GM19463 (cell line): ENCODE measurements around the gene SLC7A11.
A peak's percentile ranks its signal among the peaks of the same experiment; 100 is the strongest.
"Not testable (repeated sequence)": the region's sequence is repeated elsewhere in the genome, so short reads cannot be mapped to it uniquely, and the experiment has no call there.

Experiments
- ATAC-seq: cut with Tn5 transposase; IDR thresholded peaks from one replicate; pipeline ENCODE4 v1.9.1; 2021; ENCODE audit warnings: mild to moderate bottlenecking, moderate library complexity; ENCODE audit not compliant: unreplicated experiment

SLC7A11 gene

DNA sequence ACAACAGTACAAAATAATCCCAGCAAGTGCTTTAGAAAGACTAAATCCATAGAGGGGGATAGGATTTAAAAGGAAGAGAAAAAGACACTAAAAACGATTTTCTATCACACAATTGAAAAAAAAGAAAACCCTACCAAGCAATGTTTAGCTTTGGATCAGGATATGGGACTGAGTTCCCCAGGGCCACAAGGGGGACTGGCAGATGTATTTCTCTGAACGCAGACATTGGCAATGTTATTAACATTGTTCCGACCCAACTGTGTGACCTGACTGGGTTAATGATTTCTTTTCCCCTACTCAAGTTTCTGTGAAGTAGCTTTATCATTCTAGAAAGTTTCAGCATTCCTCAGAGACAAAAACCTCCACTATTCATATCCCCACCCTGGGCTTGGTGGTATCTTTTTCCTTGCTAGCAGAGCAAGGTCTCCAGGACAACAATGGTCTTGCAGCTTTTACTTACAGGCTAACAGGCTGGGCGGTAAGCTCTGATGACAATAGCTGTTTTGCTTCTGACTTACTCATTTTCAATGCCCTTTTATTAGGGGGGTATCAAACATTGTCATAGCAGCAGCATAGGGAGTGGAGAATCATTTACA is 25.8 kb downstream of the SLC7A11 start:
- ATAC-seq, result no peak

DNA sequence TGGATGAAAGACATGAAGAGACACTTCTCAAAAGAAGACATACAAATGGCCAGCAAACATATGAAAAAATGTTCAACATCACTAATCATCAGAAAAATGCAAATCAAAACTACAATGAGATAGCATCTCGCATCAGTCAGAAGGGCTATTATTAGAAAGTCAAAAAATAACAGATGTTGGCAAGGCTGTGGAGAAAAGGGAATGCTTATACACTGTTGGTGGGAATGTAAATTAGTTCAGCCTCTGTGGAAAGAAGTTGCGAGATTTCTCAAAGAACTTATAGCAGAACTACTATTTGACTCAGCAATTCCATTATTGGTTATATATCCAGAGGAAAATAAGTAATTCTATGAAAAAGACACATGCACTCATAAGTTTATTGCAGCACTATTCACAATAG is 31.6 kb downstream of the SLC7A11 start:
- not testable (repeated sequence) for ATAC-seq

DNA sequence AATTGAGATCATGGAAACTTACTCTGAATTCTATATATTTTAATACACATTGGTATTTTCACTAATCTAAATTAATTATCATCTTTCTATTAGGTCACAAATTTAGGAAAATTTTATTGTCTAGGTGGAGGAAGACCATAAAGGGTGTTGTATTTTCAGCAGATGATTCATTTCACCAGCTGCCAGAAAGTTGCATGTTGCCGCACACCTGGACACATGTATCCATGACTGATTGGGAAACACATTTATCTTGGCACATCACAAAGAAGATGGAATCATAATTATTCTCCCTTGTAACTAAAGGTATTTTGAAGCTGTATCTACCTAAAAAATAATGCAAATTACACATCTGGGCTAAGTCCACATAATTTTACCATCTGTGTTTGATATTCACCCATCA is 33.1 kb downstream of the SLC7A11 start:
- no peak for ATAC-seq

DNA sequence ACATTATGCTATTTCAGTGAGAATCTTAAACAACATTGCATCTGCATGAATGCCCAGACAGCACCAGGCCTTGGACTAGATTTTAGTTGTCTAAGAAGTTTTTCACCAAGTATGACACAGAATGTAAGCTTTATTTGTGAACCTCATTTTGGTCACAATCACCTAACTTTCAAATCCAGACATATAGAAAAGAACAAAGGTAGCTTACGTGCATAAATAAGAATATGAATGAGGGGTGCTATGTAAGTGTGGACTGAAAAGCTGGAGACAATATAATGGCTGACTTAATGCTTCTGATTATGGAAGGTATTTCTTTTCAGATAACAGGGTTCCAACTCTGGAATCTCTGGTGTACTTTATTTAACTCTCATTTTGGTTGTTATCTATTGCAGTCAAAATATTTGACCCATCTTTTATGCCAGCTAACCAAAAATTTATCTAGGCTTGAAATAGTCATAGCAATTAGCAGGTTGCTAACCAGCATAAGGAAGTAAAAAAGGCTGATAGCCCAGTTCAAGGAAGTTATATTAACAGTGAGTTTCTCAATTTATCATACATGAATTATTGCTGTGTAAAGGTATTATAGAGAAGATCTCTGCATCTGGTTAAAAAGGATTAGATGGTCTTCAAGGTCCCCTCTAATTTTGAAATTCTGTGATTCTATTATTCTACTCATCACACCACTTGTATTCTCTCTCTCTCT is 36.5 kb downstream of the SLC7A11 start:
- no peak for ATAC-seq

DNA sequence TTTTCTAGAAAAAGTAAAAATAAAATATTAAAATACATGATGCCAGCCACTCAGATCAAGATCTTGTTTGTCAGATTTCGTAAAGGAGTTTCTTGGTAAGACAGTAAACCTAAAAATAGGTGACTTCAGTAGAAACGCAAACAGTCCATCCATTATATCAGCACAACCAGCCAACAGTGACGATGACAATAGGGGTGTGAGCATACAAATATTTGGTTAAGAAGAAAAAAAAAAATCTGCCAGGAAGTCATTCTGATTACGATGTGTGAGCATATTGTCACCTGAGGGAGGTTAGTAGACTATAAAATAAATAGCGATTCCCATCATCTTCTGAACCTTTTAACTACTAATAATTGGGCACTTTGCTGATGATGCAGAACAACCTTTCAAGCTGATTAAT is 37.6 kb downstream of the SLC7A11 start:
- no peak for ATAC-seq

DNA sequence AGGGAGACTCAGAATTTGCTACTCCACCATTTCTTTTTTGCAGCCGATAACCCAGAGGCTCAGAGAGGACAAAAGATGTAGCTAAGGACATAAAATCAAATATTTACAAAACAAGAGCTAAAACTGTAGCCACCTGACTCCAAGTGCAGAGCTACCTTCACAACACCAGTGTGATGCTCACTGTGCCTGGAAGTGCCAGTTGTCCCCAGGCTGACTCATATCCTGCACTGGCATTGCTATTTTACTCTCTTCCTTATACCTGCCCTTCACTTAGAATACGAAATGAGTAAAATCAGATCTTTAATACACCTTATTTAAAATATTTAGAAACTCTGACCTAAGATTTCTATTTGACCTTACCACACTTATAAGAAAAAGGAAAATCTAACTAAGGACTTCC is 39.5 kb downstream of the SLC7A11 start:
- no peak for ATAC-seq

DNA sequence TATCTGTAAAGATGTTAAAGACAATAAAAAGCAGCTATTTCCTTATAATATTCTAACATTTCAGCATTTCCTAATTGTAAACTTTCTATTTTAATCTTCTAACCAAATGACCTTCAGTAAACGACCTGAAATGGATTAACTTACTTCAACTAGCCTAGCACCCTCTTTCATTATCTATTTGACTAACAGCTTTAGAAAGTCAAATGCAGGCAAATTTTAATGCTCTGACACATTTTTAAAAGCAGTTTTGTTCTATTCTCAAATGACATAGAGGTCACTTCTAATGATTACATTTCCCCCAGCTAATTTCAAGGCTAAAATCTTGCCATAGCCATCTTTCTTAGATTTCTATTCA is 41.9 kb downstream of the SLC7A11 start:
- peak; percentile 59 for ATAC-seq

DNA sequence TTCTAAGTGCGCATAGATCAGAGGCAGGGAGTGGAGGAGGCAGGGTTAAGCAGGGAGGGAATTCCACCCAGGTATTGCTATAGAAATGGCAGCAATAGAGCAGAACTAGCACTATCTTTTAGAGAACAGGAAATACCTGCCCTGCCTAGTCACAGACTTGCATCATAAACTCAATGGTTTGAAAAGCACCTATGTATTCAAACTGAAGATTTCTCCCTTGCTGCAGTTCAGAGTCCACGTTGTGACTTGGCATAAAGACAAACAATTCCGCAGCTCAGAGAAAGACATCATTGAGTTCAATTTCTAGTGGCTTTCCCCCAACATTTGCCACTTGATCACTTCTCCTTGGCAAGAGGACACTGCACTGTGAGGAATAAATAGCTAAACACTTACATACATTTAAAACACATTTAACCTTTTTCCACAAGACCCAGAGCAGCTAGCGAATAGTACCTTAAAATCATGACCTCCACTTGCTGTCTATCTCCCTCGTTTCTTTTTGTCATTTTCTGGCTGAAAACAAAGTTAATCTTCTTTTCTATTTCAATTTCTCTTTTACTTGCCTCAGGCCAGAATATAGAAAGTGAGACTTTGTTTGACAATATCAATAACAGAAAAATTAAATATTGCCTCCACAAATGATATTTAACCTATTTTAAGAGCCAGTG is 42.4 kb downstream of the SLC7A11 start:
- ATAC-seq, result peak; percentile 60

DNA sequence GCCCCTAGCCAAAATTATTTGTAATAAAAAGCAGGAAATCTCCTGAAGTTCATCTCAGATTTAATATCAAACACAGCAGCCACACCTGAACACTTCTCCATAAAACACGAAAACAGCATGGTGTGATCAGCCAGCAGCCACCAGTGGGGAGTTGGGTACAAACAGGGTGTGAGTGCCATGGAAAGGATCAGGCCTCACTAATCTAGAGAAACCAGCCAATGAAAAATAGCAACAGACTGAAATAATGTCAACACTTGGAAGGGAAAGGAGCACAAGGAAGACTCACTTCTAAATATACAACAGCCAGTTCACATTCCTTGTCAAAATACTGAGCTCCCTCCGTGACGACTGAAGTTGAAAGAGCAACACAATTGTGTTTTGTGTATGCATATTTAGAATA is 46.0 kb downstream of the SLC7A11 start:
- ATAC-seq, result no peak

DNA sequence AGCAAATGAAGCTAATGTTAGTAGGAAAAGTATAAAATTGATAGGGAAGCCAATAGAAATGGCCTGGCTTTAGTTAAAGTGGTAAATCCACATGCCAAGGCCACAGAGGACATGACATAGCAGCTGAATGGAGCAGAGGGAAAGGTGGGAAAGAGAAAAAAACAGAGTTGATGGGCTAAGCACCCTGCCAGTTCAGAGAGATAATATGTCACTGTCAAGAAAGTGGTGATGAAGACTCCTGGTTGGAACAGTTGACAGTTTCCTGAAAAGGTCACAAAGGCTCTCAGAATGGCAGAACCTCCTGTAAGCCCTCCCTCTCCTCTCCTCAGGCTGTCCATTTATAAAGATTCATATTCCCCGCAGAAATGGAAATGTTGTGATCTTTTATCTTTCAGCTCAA is 48.2 kb downstream of the SLC7A11 start:
- no peak for ATAC-seq

DNA sequence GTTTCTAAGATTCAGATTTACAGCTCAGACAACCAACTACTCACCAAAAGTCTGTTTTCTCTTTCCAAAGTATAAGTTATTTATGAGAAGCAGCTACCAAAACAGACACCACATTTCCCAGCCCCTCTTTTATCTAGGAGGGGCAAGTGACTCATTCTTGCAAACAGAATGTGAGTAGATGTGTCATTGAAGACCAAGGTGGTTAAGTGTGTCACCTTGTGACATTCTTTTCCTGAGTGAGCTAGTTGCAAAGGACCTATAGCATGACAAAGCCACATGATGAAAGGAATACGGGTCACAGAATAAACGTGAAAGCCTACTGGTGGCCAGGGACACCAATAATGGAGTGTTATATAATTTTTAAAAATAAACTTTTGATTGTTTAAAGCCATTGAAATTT is 50.0 kb downstream of the SLC7A11 start:
- ATAC-seq, result no peak

DNA sequence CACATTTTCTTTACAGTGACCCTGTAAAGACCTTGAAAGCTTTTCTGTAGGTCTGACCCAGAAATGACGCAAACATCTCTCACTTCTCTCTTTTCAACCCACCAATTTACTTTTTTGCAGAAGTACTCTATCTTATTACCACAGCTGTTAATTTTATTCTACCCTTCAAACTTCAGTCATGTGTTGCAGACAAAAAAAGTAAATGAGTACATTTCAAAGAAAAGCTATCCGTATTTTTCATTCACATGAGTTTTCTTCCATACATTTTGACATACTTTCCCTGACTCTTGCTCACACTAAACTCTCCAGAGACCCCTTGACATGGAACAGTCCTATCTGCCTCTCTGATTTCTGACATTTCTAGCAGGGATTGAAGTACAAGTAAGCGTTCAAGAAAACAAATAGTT is 51.7 kb downstream of the SLC7A11 start:
- ATAC-seq, result peak; percentile 95

DNA sequence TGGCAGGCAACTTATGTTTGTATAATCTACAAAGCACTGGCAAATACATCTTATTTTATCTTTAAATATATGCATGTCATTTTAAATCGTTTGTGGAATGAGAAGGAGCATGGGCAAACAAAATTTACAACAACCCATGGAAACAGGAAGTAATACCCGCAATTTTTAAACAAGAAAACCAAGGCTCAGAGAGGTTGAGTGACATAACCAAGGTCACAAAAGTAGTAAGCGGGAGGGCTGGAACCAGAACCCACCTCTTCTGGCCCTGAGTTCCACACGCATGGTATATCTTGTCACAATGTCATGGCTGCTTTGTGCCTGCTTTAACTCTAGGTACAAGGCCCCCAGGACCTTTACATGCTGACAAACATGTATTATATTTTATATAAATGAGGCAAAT is 52.9 kb downstream of the SLC7A11 start:
- ATAC-seq, result no peak

DNA sequence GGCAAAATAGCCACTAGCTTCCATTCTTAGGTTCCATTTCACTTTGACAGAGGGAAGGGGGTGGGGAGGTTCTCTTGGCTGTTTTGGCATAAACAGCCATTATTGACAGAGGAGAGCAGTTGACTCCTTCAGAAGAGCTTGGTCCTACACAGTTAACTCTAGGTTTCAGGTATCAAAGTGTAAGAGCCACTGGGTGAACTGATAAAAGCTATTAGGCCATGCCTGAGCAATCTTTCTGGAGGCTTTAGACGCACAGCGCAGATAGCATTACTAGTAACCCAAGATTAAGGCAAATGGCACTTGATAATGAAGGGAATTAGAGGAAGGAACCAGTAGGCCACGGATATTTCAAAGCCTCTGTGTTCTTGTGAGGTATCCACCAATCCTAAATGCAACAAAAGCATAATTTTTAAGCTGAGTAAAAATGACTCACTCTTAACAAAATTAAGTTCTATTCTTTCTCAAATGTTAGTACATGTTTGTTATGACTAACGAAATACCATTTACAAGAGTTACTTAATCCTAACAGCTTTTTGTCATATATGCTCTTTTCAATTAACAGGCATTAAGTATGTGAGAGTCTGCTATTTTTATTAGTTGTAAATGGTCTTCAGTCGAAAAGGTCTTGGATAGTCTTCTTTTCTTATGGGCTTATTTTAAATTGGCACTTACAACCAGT is 53.6 kb downstream of the SLC7A11 start:
- ATAC-seq, result no peak

DNA sequence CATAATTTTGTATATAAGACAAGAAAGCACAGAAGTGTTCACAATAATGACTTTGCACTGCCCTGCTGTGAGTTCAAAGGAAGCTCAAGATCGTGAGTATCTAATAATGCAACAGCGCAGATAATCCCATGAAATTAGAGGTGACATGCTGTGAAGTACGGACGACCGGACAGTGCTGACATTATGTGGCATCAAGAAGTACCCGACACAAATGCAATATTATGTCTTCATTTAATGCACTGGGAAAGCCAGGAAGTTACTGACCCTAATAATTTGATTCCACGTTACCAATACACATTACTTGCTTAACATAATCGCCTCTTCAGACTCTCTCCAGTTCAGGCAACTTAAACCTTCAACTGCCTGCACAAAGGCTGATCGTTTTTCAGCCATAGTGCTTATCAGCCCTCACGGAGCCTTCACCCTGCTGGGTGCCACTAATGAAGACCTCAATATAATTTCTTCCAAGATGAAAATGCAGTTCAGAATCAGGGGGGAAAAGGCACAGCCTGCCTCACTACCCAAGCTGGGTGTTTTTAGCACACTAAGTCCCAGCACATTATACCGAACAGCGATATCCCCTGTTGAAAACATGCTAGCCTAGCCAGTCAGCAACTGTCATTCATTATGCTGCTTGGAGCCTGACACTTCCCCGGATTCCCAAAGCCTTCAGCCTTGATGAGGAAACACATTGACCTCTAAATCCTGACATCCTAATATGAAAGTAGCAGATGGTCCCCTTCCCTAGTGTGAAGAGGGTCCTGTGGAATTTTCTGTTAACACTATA is 56.1 kb downstream of the SLC7A11 start:
- ATAC-seq, result no peak

DNA sequence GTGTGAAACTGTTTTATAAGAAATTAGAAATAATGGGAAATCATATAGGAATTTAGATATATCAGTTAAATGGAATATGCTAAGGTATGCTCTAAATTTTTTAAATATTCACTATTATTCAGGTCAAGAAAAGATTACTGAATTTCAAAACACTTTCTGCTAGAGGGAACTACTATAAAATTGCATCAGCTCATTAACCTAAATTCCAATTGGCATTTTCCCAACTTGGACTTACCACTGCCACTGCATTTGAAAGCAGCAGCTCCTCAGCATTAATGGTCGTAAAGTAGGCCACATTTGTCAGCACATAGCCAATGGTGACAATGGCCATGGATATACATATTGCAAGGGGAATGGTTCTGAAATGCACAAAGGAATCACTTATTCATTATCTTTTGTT is 57.3 kb downstream of the SLC7A11 start:
- ATAC-seq, result no peak

DNA sequence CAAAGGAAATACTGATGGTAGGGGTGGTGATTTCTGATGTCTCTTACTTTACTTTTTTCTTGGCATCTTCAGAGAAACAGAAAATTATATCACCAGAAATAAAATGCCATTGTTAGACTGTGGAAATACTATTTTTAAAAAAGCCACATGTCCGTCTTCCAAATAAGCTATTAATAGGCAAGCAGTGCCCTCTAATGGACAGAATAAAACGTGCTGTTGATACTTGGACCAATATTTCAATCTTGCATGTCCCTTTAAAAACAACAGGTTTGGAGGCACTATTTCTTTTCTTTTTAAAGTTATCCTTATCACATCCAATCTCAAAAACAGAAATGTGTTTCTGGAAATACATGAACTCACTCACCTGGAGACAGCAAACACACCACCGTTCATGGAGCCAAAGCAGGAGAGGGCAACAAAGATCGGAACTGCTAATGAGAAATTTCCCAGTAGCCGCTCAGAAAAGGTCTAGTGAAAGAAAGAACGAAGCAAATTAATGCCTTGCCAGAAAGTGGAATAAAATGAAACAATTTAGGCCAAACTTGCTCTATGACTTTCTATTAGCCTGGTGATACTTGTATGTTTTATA is 59.2 kb downstream of the SLC7A11 start:
- ATAC-seq, result peak; percentile 46

DNA sequence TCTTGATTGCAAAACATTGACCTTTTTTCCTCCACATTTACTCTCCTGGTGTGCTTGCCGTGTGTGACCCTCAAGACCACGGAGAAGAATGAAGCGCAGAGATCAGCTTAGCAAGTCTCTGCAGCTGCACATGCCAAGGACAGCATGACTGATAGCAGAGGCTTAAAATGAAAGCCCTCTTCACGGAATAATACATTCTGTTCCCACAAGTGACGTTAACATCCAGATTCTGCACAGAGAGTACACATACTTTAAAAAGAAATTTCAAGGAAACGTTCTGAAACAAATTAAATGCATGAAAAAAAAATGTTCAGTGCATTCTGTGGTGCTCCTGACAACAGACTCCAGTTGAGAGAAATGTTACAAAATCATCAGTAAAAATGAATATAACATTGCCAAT is 60.9 kb downstream of the SLC7A11 start:
- no peak for ATAC-seq

DNA sequence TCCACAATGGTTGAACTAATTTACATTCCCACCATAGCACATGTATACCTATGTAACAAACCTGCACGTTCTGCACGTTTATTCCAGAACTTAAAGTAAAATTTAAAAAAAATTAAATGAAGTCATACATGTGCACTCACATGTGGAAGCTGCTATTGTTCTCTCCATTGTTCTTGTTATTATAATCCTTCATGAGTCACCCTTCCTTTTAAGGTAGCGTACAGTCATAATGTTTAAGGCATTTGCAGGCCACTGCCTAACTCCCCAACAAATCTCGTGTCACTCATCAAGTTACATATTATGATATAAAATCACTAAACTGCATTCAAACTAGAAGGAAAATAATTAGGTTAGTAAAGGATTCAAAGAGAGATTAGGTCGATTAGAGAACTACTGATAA is 63.6 kb downstream of the SLC7A11 start:
- ATAC-seq, result no peak

DNA sequence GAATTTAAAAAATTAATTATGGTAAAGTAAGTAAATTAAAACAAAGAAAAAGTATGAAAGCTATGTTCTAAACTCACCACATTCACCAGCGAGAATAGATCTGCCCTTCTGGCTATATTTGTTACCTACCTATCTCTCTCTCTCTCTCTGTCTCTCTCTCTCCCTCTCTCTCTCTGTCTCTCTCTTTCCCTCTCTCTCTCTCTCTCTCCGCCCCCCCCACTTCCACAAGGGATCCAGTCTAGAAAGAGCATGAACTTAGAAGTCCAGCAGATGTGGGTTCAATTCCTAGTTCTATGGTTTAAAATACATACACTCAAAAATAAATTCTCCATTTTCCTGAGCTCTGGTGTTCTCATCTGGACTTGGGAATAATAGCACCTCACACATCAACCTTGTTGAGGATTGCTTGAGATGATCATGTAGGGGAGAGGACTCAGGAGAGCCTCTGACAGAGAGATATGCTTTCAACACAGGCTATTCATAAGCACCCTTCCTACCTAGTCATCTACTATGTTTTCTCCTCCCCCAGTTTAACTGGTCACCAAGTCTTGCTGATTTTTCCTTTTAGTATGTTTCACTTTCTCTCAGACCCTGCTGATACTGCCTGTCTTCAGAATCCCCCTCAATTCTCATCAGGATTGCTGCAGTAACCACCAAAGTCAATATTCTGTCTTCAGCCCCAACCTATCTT is 64.7 kb downstream of the SLC7A11 start:
- no peak for ATAC-seq
